CD4-positive, alpha-beta T cell treated with Interleukin-21 for 1 hour (primary cell): ENCODE measurements around the gene TARP.
A peak's percentile ranks its signal among the peaks of the same experiment; 100 is the strongest.
"Not testable (repeated sequence)": the region's sequence is repeated elsewhere in the genome, so short reads cannot be mapped to it uniquely, and the experiment has no call there.

Experiments
- DNase-seq: peaks from one replicate; pipeline ENCODE4 v3.0.0-alpha.2; 2020

TARP gene

DNA sequence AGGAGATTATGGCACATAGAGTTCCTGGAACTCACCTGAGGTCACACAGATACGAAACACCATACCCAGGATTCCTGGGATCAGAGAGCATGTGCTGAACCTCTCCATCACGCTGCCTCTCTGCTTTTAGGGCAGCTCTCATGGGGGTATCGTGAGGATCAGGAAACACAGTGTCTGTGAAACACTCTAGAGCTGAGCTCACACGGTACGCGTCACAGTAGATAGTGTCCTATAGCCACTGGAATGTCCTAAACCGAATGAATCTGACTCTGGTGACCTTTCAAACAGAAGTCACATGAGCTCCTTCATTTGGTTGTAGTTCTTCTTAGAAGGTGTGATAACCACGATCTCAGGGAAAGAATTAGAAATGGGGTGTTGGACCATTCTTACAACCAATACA is 14.3 kb downstream of the TARP start:
- DNase-seq = not testable (repeated sequence)

GRCh38 chr7:38257350-38257677 is 16.1 kb downstream of the TARP start:
- DNase-seq = no peak

DNA sequence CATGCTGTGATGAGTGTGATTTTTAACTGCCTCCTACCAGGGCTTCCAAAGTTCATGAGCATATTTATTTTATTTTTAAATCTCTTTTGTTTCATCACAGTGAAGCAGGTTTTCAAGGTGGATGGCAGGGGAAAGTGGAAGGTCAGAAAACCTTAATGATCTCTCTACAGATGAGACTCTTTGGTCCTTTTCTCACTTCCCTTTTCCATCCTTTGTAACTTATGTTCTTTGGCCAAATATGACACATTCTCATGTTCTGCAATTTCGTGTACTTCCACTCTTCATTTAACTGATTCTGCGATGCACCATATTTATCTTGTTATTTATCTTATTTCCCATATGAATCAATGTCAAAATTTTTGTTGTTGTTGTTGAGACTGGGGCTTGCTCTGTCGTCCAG is 23.6 kb downstream of the TARP start:
- DNase-seq = not testable (repeated sequence)

DNA sequence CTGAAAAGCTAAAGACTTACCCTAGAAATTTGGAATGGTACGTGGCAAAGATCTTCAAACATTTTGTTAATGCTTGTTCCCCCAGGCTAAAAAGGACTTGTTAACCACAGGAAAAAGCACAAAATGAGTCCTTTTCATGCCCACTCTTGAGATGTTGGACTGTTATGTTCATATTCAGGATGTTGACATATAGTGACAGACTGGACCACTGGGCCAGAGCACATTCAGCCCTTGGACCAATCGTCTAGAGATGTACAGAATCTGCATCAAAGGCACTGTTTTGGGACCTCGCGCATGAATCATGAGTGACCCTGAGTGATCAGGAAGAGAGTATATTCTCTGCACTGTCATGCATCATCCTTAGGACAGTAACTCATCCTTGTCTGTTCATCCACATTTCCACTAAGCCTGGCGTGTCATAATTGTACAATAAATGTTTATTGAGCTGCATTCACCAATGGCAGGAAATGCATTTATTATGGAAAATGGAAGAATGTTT is 25.3 kb downstream of the TARP start:
- no peak for DNase-seq

- peak; percentile 41 for DNase-seq
These were observed 27.9 kb downstream of the TARP start for GRCh38 chr7:38245409-38245977.

DNA sequence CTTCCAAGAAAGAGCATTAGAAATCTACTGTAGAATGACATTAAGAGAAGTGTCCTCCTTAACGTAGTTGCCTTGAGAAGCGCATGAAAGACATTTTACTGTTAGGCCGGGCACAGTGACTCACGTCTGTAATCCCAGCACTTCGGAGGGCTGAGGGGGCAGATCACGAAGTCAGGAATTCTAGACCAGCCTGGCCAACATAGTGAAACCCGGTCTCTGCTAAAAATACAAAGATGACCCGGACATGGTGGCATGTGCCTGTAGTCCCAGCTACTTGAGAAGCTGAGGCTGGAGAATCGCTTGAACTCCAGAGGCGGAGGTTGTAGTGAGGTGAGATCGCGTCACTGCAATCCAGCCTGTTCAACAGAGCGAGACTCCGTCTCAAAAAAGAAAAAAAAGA is 28.9 kb downstream of the TARP start:
- DNase-seq = no peak

GRCh38 chr7:38243345-38243744 is 30.1 kb downstream of the TARP start:
- DNase-seq = not testable (repeated sequence)

GRCh38 chr7:38242814-38243213 is 30.6 kb downstream of the TARP start:
- peak; percentile 42 for DNase-seq

- DNase-seq = no peak
These were observed 32.4 kb downstream of the TARP start for GRCh38 chr7:38241071-38241470.

- DNase-seq = not testable (repeated sequence)
These were observed 34.3 kb downstream of the TARP start for GRCh38 chr7:38239129-38239528.

DNA sequence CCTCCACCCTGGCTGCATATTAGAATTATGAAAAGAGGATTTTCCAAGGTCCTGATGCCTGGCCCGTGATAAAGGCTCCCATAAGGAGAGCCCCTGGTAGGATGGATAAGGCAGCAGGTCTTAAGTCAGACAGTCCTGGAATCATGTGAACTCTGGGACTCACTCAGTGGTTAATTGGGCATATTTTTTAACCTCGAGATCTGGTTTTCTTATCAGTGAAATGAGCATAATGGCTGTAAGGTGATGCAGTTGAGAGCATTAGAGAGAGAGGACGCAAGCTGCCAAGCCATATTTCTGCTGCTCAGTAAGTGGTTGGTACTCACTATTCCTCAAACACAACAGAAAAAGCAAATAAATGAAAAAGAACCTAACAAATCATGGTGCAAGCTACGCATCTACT is 37.8 kb downstream of the TARP start:
- no peak for DNase-seq

DNA sequence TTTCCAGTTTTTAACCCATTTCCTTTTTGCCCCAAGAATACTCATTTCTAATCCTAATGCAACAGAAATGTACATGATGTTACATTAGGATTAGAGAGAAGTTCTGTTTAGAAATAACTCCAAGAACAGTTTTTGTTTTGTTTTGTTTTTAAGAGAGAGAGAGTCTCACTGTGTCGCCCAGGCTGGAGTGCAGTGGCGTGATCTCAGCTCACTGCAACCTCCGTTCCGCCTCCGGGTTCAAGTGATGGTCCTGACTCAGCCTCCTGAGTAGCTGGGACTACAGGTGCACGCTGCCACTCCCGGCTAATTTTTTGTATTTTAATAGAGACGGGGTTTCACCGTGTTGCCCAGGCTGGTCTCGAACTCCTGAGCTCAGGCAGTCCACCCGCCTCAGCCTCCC is 38.7 kb downstream of the TARP start:
- DNase-seq = not testable (repeated sequence)

DNA sequence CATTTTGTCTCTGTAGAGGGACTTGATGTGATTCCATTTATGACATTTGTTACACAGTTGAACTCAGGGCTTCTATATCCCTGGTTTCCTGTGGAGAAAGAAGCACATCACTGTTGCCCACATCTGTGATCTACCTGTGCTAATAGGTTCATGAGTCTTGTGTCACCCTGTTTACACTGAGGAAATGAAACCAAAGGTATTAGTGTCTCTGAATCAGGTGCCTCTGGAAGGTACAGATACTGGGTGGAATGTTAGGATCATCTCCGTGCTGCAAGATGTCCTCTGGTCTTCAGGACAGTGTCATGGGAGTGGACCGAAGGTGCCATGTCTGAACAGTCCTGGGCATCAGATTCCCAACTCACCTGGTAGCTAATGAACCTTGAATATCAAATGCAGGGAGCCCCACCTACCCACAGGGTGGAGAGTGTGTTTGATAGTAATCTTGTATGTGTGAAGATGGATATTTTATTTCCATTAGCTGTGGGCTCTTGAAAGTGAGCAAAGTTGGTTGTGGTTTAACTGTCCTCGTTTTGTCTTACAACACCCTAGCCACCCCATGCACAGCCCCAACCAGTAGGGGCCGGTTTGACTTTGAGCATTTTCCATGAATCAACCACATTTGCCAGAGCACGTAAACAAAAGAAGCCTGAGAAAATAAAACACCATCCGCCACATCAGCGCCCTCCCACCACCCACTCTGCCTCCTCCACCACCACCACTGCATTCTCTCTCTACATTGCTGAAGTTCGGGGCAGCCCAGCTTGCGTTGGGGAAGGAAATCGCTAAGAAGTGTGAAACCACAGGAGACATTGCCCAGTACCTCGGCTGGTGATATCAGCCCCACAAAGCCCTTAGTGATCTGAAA is 40.7 kb downstream of the TARP start:
- DNase-seq = peak; percentile 86

DNA sequence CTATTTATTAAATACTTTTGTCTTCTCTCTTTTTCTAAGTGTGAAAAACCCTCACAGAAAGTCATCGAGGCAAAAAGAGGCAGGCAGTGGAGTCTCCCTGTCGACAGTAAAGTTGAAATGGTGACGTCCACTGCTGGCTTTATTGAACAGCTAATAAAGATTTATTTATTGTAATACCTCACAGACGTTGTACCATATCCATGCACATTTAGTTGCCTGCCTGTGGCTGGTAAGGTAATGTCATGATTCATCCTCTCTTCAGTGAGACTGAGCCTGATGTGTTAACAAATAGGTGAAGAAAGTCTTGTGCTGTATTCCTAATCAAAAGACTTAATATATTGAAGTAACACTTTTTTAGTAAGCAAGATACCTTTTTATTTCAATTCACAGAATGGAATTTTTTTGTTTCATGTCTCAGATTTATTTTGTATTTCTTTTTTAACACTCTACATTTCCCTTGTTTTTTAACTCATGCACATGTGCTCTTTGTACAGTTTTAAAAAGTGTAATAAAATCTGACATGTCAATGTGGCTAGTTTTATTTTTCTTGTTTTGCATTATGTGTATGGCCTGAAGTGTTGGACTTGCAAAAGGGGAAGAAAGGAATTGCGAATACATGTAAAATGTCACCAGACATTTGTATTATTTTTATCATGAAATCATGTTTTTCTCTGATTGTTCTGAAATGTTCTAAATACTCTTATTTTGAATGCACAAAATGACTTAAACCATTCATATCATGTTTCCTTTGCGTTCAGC is 43.4 kb downstream of the TARP start:
- no peak for DNase-seq

DNA sequence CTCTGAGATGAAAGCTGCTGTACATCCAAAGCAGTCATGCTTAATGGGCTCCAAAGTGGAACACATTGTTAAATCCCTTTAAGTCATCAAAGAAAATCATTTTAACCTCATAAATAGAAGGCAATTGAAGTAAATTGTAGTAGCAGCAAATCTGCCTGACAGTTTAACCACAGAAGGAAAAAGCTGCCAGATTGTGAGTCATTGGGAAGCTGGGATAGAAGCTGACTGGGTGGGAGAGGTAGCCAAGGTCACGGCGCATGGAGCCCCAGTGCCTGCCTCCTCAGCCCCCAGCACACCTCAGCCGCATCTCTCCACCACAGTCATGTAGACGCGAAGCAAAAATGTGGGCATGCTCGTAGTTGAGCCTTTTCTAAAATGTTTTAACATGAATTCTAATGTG is 44.0 kb downstream of the TARP start:
- no peak for DNase-seq

DNA sequence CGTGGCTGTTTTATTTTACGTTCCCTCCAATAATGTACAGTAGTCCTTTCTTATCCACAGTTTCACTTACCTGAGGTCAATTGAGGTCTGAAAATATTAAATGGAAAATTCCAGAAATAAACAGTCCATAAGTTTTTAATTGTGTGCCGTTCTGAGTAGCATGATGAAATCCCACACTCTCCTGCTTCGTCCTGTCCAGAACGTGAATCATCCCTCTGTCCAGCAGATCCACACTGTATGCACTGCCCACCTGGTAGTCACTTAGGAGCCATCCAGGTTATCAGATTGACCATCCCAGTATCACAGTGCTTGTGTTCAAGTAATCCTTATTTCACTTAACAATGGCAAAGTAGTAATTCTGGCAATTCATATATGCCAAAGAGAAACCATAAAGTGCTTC is 49.0 kb downstream of the TARP start:
- DNase-seq = no peak

DNA sequence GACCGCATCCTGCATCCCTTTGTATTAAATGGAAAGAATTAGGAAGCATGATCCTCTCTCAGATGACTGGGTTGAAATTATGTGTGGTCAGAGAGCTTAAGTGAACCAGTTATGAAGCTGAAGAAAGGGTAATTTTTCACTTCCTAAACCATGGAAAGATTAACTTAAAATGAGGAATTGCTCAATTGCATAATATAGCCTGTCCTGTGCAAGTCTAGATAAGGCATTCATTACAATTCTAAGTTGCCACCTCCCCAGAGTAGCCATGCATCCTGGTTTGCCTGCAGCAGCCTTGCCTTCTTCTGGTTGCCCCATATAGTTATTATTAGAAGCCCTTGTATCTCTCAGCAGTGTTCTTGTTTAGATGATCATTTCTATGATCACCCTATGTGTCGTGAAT is 50.1 kb downstream of the TARP start:
- no peak for DNase-seq

DNA sequence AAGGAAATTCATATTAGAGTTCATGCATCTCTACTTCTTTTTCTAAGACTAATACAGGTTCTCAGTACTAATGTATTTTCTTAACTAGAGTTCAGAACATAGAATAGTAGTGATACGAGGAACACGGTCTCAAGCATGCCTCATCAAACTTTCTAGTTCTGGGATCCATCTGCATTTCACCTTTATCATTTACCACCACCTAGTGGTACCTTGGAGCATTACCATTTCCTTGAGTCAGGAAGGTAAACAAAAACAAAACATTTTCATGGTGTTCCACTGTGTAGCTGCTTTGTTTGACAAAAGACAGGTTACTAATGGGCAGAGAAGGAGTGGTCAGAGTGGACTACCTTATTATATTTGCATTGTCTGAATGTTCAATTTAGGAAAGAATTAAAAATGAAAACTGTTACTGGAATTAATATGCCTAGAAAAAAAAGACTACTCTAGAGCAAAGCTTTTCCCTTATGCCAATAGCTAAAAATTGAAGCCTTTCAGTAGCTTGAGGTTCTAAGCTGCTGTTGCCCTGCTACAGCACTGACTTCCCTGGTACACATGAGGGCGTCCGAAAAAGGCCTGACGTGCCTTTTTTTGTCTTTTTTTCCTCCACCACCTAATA is 50.8 kb downstream of the TARP start:
- DNase-seq = peak; percentile 79

DNA sequence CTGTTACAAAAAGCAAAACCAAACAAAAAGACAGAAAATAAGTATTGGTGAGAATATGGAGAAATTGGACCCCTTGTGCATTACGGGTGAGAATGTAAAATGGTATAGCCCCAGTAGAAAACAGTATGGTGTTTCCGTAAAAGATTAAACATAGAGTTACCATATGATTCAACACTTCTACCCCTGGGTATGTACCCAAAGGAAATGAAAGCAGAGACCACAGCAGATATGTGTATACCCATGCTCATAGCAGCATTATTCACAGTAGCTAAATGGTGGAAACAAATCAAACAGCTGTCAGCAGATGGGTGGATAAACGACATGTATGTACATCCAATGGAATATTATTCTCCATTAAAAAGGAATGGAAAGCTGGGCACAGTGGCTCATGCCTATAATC is 53.0 kb downstream of the TARP start:
- peak; percentile 49 for DNase-seq

GRCh38 chr7:38217672-38218071 is 55.8 kb downstream of the TARP start:
- no peak for DNase-seq

- DNase-seq = peak; percentile 85
These were observed 57.4 kb downstream of the TARP start for GRCh38 chr7:38215735-38216670.

GRCh38 chr7:38215115-38215514 is 58.3 kb downstream of the TARP start:
- no peak for DNase-seq
